Gastrocnemius medialis (tissue), 4 donors: ENCODE data around the gene KCMF1. TPM values are rescaled to one million over a fixed set of nuclear protein-coding genes. Genes with fewer than 3 reads are reported as not detected.

ENCODE experiments used
- ATAC-seq, 2 donors: fragments of 150-250 bp; one replicate each; pipeline ENCODE4 v1.9.1; 2016
- DNase-seq, 2 donors: peaks; one replicate each; pipeline ENCODE4 v3.0.0-alpha.2; 2019
- H3K27ac ChIP-seq, 4 donors: fragments of 200-600 bp; sonication (generic); 1 replicate in 1 of 4; 2 replicates in 3 of 4; pipeline ENCODE4 v1.5.1; 2016 to 2018; ENCODE audit warnings: mild to moderate bottlenecking in 2 of 4, moderate library complexity in 1 of 4
- H3K27me3 ChIP-seq, 3 donors: fragments of 200-600 bp; sonication (generic) in 2 of 3; 1 replicate in 1 of 3; 2 replicates in 2 of 3; pipeline versions ENCODE4 v1.5.1 to v1.6.0; 2016 to 2019; ENCODE audit warnings: mild to moderate bottlenecking in 1 of 3, moderate library complexity in 1 of 3
- H3K36me3 ChIP-seq, 2 donors: fragments of 200-600 bp; sonication (generic) in 1 of 2; one replicate each; pipeline ENCODE4 v1.5.1; 2017 to 2018
- H3K4me1 ChIP-seq, 2 donors: fragments of 200-600 bp; sonication (generic) in 1 of 2; one replicate each; pipeline ENCODE4 v1.5.1; 2016 to 2017; ENCODE audit warnings: mild to moderate bottlenecking in 2 of 2
- H3K4me3 ChIP-seq, 4 donors: fragments of 200-600 bp; sonication (generic) in 3 of 4; 1 replicate in 1 of 4; 2 replicates in 3 of 4; pipeline ENCODE4 v1.5.1; 2016 to 2019; ENCODE audit warnings: mild to moderate bottlenecking in 2 of 4
- H3K9me3 ChIP-seq, 3 donors: fragments of 200-600 bp; sonication (generic) in 2 of 3; 1 replicate in 1 of 3; 2 replicates in 2 of 3; pipeline ENCODE4 v1.5.1; 2016 to 2019
- POLR2A ChIP-seq, 2 donors: fragments of 450-650 bp; IDR thresholded peaks; one replicate each; pipeline ENCODE4 v1.6.1; 2017; ENCODE audit warnings: antibody characterized with exemption in 2 of 2, mild to moderate bottlenecking in 2 of 2, moderate library complexity in 2 of 2
- in situ Hi-C, 4 donors: fragments of 200-750 bp; cut with MboI; loops; one replicate each; pipeline versions ENCODE4 v1.15.0 to v1.8.0; 2017; ENCODE audit warnings: low sequenced_read_pairs in 4 of 4
- intact Hi-C: fragments of 100-400 bp; cut with DNase I; formaldehyde crosslinking; loops from one replicate; pipeline ENCODE4 v1.15.1; 2023; ENCODE audit warnings: low total_unique reads
- total RNA-seq, 4 donors: library from RNA; depleted of rRNA; stranded (reverse); fragments of >200 nt; gene quantifications; one replicate each; pipeline versions ENCODE4 v1.1.0 to v1.2.3, GENCODE V29; 2016
- TF ChIP-seq, protein P1 (sequence below), 5 experiments: fragments of 450-650 bp in 3 of 5; fragments of 200-600 bp in 2 of 5; sonication (generic) in 2 of 5; IDR thresholded peaks in 4 of 5; conservative IDR thresholded peaks in 1 of 5; 1 replicate in 4 of 5; 2 replicates in 1 of 5; pipeline ENCODE4 v1.5.1; 2016 to 2019; ENCODE audit warnings: antibody characterized with exemption in 5 of 5, mild to moderate bottlenecking in 3 of 5, moderate library complexity in 3 of 5

Gene KCMF1
- total RNA-seq, 4 donors from 2014 or later, result 158 to 178 (median 165) TPM

DNA sequence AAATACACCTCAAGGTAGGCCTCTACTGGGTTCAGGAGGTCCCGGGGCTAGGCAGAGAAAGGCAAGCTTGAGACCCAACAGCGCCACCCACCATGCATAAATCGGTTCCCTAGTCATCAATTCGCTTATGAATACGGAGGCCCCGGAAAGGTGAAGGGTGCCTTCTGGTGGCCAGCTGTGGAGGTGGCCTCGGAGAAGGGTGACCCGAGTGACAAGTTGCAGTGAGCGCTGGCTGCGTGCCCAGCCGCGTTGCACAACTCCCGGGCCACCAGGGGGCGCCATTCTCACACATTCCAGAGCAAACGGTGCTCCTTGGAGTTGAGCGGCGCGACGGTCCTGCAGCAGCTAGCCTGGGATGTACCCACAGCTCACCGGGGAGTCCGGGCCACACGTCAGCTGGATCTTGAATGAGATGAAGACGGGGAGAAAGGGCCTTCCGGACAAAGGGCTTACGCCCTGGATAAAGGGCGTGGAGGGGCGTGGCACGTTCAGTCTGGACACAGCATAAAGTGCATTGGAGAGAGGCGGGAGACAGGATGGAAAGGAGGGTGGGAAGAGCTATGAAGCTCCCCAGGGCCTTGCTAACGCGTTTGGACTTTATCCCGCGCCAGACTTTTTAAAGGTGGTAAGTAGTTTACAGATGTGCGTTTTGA is 45.1 kb upstream of the KCMF1 start:
- no peaks in the 10 kb centered on the region for H3K4me1 ChIP-seq
- H3K36me3 ChIP-seq, result no peaks in the 10 kb centered on the region
- TF ChIP-seq, protein P1, sequence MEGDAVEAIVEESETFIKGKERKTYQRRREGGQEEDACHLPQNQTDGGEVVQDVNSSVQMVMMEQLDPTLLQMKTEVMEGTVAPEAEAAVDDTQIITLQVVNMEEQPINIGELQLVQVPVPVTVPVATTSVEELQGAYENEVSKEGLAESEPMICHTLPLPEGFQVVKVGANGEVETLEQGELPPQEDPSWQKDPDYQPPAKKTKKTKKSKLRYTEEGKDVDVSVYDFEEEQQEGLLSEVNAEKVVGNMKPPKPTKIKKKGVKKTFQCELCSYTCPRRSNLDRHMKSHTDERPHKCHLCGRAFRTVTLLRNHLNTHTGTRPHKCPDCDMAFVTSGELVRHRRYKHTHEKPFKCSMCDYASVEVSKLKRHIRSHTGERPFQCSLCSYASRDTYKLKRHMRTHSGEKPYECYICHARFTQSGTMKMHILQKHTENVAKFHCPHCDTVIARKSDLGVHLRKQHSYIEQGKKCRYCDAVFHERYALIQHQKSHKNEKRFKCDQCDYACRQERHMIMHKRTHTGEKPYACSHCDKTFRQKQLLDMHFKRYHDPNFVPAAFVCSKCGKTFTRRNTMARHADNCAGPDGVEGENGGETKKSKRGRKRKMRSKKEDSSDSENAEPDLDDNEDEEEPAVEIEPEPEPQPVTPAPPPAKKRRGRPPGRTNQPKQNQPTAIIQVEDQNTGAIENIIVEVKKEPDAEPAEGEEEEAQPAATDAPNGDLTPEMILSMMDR (IDR thresholded peaks at IDR 0.05 in 4 of 5, conservative IDR thresholded peaks at IDR 0.05 in 1 of 5), result peak; percentile 90 to 98 (median 96)
- no peak for TF ChIP-seq POLR2A (IDR thresholded peaks at IDR 0.05)
- in situ Hi-C loops, result loop anchor here in 1 of 4 donors (5.0 kb wide), 1 partner anchor 429 kb away; no protein-coding TSS in a partner anchor
- H3K9me3 ChIP-seq, result no peaks in the 10 kb centered on the region
- no peaks in the 10 kb centered on the region for H3K27me3 ChIP-seq
- peak overlapping the region; percentile 34 to 60 (median 38) for H3K4me3 ChIP-seq
- intact Hi-C loops, result loop anchor here (2.0 to 5.0 kb wide), 5 partner anchors 21 to 376 kb away; partner anchors contain the start of genes TCF7L1, TMSB10 and TRABD2A
- peak; percentile 79 to 93 for DNase-seq
- peak; percentile 76 to 86 for ATAC-seq
- H3K27ac ChIP-seq, result peak overlapping the region in 3 of 4 donors; percentile 53 to 65 (median 54)

DNA sequence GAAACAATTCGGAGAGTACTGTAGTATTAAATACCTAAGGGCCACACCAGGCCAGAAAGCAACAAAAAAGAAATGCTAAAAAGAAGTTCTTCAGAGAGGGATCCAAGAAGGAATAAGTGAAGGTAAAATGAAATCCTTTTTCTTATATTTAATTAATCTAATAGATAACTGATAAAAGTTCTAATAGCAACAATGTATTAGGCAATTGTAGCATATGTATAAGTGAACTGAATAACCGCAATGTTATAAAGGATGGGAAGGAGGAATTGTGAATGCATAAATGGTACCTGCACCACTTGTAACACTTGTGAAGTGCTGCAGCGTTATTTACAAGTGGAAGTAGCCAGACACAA is 43.7 kb upstream of the KCMF1 start:
- Histone ChIP-seq H3K9me3 (no peaks in the 10 kb centered on the region), H3K4me3 (peak overlapping the region in 1 of 4 donors; percentile 60), H3K36me3 (no peaks in the 10 kb centered on the region), H3K27me3 (no peaks in the 10 kb centered on the region), H3K4me1 (no peaks in the 10 kb centered on the region), H3K27ac (no peak overlapping the region)
- DNase-seq (no peak), ATAC-seq (no peak)
- in situ Hi-C loops, result loop anchor here in 1 of 4 donors (5.0 kb wide), 1 partner anchor 430 kb away; no protein-coding TSS in a partner anchor
- intact Hi-C loops, result loop anchor here (2.0 to 5.0 kb wide), 4 partner anchors 45 to 375 kb away; partner anchors contain the start of genes TCF7L1 and TRABD2A
- TF ChIP-seq POLR2A (IDR thresholded peaks at IDR 0.05), result no peak
- TF ChIP-seq, protein P1 (IDR thresholded peaks at IDR 0.05 in 4 of 5, conservative IDR thresholded peaks at IDR 0.05 in 1 of 5), result no peak

DNA sequence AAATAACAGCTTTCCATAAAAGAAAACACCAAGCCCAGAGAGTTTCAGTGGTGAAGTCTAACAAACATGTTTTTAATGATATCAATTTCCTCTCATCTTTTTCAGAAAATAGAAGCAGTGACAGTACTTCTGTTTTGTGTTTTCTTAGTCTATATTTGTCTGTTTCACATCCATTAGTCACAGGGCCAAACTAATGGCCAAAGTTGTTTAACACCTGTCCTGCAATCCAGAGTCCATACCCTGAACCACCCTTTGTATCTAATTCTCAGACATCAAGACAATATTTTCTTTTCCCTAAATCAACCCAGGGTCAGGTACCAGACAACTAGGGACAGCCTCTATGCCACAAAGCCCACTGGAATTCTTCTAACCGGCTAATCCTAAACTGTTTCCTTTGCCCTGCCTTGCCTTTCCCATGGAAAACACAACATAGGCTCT is 39.6 kb upstream of the KCMF1 start:
- H3K36me3 ChIP-seq, result no peaks in the 10 kb centered on the region
- H3K4me3 ChIP-seq, result no peak overlapping the region
- H3K9me3 ChIP-seq, result no peaks in the 10 kb centered on the region
- no peak overlapping the region for H3K27ac ChIP-seq
- no peaks in the 10 kb centered on the region for H3K27me3 ChIP-seq
- in situ Hi-C loops, result no loop called here
- TF ChIP-seq, protein P1 (IDR thresholded peaks at IDR 0.05 in 4 of 5, conservative IDR thresholded peaks at IDR 0.05 in 1 of 5), result no peak
- TF ChIP-seq POLR2A (IDR thresholded peaks at IDR 0.05), result no peak
- intact Hi-C loops, result no loop called here
- no peak for DNase-seq
- no peaks in the 10 kb centered on the region for H3K4me1 ChIP-seq
- ATAC-seq, result no peak

DNA sequence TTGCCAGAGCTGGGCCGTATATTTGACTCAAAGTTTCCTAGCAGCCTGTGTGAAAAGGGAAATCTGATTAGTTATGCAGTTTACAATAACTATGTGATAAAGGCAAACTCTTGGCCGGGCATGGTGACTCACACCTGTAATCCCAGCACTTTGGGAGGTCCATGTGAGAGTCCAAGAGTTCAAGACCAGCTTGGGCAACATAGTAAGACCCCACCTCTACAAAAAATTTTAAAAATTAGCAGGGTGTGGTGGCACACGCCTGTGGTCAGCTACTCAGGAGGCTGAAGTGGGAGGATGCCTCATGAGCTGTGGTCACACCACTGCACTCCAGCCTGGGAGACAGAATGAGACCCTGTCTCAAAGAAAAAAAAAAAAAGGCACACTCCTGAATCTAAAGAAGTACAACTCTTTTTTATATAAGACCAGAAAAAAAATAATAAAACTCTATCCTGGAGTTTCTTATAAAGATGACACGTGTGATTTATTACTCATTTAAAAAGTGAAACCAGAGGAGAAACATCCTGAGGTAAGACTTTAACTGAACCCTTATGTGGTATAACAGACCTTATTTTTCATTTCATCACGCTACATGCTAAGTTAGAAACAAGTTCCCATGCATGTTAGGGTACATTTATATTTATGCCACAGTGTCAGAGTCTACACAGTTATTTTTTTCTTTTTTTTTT is 32.6 kb upstream of the KCMF1 start:
- no peak overlapping the region for H3K27ac ChIP-seq
- H3K27me3 ChIP-seq, result no peaks in the 10 kb centered on the region
- DNase-seq, result no peak
- intact Hi-C loops (no loop called here), in situ Hi-C loops (no loop called here)
- H3K4me1 ChIP-seq, result no peaks in the 10 kb centered on the region
- no peak for ATAC-seq
- H3K9me3 ChIP-seq, result no peaks in the 10 kb centered on the region
- TF ChIP-seq, protein P1 (IDR thresholded peaks at IDR 0.05 in 4 of 5, conservative IDR thresholded peaks at IDR 0.05 in 1 of 5), result no peak
- no peak for TF ChIP-seq POLR2A (IDR thresholded peaks at IDR 0.05)
- no peaks in the 10 kb centered on the region for H3K36me3 ChIP-seq
- H3K4me3 ChIP-seq, result no peak overlapping the region
